ENCODE measurements around the gene CYP21A2.
"Not testable (repeated sequence)": the region's sequence is repeated elsewhere in the genome, so short reads cannot be mapped to it uniquely, and the experiment has no call there.

The CYP21A2 gene

GRCh38 chr6:32037598-32038524, at the start of gene CYP21A2:
Gene CYP21A2 (plus strand): TSS chr6:32038415. CDS start chr6:32038423, 8 bp downstream.
- not testable (repeated sequence) for DNase-seq (ENCODE audit: low spot score)

GRCh38 chr6:31989363-31989762, 48.9 kb upstream of the CYP21A2 start:
- DNase-seq (ENCODE audit: low spot score) = not testable (repeated sequence)

- DNase-seq (ENCODE audit: low spot score) = not testable (repeated sequence)
Measured at GRCh38 chr6:31994421-31994820, 43.8 kb upstream of the CYP21A2 start.

GRCh38 chr6:31996385-31996784, 41.8 kb upstream of the CYP21A2 start:
- not testable (repeated sequence) for DNase-seq (ENCODE audit: low spot score)

GRCh38 chr6:32002546-32003268, 35.5 kb upstream of the CYP21A2 start:
- not testable (repeated sequence) for DNase-seq (ENCODE audit: low spot score)

- DNase-seq (ENCODE audit: low spot score) = not testable (repeated sequence)
Measured at GRCh38 chr6:32003301-32003700, 34.9 kb upstream of the CYP21A2 start.

GRCh38 chr6:32004393-32004792, 33.8 kb upstream of the CYP21A2 start:
- DNase-seq (ENCODE audit: low spot score) = not testable (repeated sequence)

- not testable (repeated sequence) for DNase-seq (ENCODE audit: low spot score)
Measured at GRCh38 chr6:32004864-32005537, 33.2 kb upstream of the CYP21A2 start.

- DNase-seq (ENCODE audit: low spot score) = not testable (repeated sequence)
Measured at GRCh38 chr6:32005538-32005880, 32.7 kb upstream of the CYP21A2 start.

- DNase-seq (ENCODE audit: low spot score) = not testable (repeated sequence)
Measured at GRCh38 chr6:32005991-32006529, 32.2 kb upstream of the CYP21A2 start.

GRCh38 chr6:32007086-32007485, 31.1 kb upstream of the CYP21A2 start:
- DNase-seq (ENCODE audit: low spot score) = not testable (repeated sequence)

- not testable (repeated sequence) for DNase-seq (ENCODE audit: low spot score)
Measured at GRCh38 chr6:32008037-32008436, 30.2 kb upstream of the CYP21A2 start.

GRCh38 chr6:32008616-32009015, 29.6 kb upstream of the CYP21A2 start:
- not testable (repeated sequence) for DNase-seq (ENCODE audit: low spot score)

GRCh38 chr6:32009537-32009936, 28.7 kb upstream of the CYP21A2 start:
- DNase-seq (ENCODE audit: low spot score) = not testable (repeated sequence)

GRCh38 chr6:32010856-32011530, 27.2 kb upstream of the CYP21A2 start:
- DNase-seq (ENCODE audit: low spot score) = not testable (repeated sequence)

- DNase-seq (ENCODE audit: low spot score) = not testable (repeated sequence)
Measured at GRCh38 chr6:32012941-32013617, 25.1 kb upstream of the CYP21A2 start.

GRCh38 chr6:32013738-32014137, 24.5 kb upstream of the CYP21A2 start:
- not testable (repeated sequence) for DNase-seq (ENCODE audit: low spot score)

GRCh38 chr6:32014547-32014946, 23.7 kb upstream of the CYP21A2 start, which contains the start of gene C4B:
Gene C4B (plus strand): TSS chr6:32014795. CDS start chr6:32014846, 51 bp downstream.
- DNase-seq (ENCODE audit: low spot score) = not testable (repeated sequence)

GRCh38 chr6:32022100-32022499, 16.1 kb upstream of the CYP21A2 start:
- not testable (repeated sequence) for DNase-seq (ENCODE audit: low spot score)

GRCh38 chr6:32028631-32029030, 9.6 kb upstream of the CYP21A2 start:
- DNase-seq (ENCODE audit: low spot score) = not testable (repeated sequence)

GRCh38 chr6:32029553-32029952, 8.7 kb upstream of the CYP21A2 start:
- DNase-seq (ENCODE audit: low spot score) = not testable (repeated sequence)

Measured in cerebellar cortex (tissue), 1 donor.